IPS-18a (cell line): ENCODE data around the gene RGS13.

Experiments used
- H3K27ac ChIP-seq: one replicate; pipeline ENCODE4 v1.5.1; 2013; ENCODE audit warnings: low read length
- H3K27me3 ChIP-seq: one replicate; pipeline ENCODE4 v1.6.1; 2013; ENCODE audit warnings: mild to moderate bottlenecking, low read length; ENCODE audit not compliant: control insufficient read depth, insufficient read depth
- H3K36me3 ChIP-seq: one replicate; pipeline ENCODE4 v1.6.1; 2013; ENCODE audit warnings: low read depth, low read length; ENCODE audit not compliant: control insufficient read depth
- H3K4me1 ChIP-seq: one replicate; pipeline ENCODE4 v1.6.1; 2013; ENCODE audit warnings: low read depth, low read length; ENCODE audit not compliant: control insufficient read depth
- H3K4me3 ChIP-seq: one replicate; pipeline ENCODE4 v1.5.1; 2013; ENCODE audit warnings: low read length
- H3K9ac ChIP-seq: one replicate; pipeline ENCODE4 v1.6.1; 2013; ENCODE audit warnings: mild to moderate bottlenecking, low read length, moderate library complexity
- H3K9me3 ChIP-seq: one replicate; pipeline ENCODE4 v1.6.1; 2013; ENCODE audit warnings: low read depth, low read length; ENCODE audit not compliant: control insufficient read depth

The RGS13 gene

DNA sequence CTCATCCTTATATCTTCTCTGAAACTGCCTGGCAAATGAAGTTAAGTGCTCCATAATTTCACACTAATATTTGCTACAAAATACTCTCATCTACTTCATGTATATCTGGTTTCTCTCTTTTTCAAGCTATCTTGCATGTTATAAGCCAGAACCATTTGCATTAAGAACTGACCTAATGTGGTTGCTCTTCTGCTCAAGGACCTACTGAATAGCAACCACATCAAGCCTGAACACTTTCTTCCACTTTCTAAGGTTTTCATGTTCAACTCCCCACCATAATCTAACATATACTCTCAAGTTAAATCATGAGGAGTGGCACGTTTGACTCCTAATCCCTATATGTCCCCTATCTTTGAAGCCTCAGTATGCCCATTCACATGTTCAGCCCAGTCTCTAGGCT, 33.2 kb upstream of the RGS13 start:
- no peaks in the 10 kb centered on the region for H3K36me3 ChIP-seq

DNA sequence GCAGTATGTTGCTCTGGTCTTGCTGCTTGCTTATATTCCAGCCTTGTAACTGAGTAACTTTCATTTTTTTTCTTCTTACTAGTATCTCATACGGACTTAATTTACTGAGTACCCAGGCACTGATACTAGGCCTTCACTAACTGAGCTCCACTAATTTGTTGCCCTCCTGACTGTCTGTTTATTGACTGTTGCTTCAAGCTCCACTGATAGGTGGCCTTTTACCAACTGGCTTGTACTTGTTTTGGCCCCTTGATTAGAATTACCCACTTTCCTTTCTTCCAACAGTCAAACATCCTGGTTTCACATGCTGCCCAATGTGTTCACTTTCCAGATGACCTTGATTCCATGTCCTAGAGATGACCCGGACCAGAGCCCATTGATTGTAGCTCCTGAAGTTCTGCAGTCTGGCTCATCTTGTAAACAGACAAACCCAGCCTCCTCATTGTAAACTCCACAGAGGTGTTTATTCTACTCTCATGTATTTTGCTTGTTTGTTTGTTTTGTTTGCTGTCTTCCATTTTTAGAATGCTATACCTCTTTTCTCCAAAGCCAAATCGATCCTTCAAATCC, 32.6 kb upstream of the RGS13 start:
- H3K9me3 ChIP-seq: no peaks in the 10 kb centered on the region
- no peaks in the 10 kb centered on the region for H3K4me1 ChIP-seq
- H3K27me3 ChIP-seq: no peaks in the 10 kb centered on the region
- H3K36me3 ChIP-seq: no peaks in the 10 kb centered on the region
- no peak overlapping the region for H3K9ac ChIP-seq
- H3K27ac ChIP-seq: no peak overlapping the region
- H3K4me3 ChIP-seq: no peak overlapping the region

More for the DNA sequence above, 33.2 kb upstream of the RGS13 start:
- no peaks in the 10 kb centered on the region for H3K27me3 ChIP-seq
- no peak overlapping the region for H3K9ac ChIP-seq
- H3K9me3 ChIP-seq: no peaks in the 10 kb centered on the region
- H3K4me3 ChIP-seq: no peak overlapping the region
- H3K27ac ChIP-seq: no peak overlapping the region
- H3K4me1 ChIP-seq: no peaks in the 10 kb centered on the region

DNA sequence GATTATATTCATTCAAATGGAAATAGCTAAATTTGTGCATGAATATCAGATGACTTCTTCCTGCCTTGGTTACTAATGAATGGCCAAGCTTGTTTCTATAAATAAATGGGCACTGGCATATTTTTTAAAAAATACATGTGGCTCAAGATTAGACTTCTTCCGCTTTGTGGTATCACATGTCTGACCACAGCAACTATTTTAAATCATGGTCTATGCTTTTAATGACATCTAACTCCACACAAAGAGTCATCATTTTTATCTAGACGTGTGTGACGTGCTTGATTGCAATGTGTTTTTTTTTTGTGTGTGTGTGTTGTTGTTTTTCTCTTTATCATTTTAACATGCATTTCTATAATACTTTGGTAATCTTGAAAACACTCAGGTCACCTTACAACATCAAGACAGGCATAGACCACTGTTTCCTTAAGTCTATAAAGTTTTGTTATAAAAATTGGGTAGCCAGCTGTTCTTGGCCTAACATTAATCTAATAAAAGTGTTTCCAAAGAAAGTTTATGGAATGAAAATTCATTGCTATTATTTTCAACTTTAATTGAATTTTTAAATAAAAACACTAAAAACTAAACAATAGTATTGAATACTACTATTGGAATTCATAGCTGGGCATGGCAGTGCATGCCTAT, 30.8 kb upstream of the RGS13 start:
- Histone ChIP-seq H3K27me3 (no peaks in the 10 kb centered on the region), H3K27ac (no peak overlapping the region), H3K36me3 (no peaks in the 10 kb centered on the region), H3K4me1 (no peaks in the 10 kb centered on the region), H3K9ac (no peak overlapping the region), H3K9me3 (no peaks in the 10 kb centered on the region), H3K4me3 (no peak overlapping the region)

DNA sequence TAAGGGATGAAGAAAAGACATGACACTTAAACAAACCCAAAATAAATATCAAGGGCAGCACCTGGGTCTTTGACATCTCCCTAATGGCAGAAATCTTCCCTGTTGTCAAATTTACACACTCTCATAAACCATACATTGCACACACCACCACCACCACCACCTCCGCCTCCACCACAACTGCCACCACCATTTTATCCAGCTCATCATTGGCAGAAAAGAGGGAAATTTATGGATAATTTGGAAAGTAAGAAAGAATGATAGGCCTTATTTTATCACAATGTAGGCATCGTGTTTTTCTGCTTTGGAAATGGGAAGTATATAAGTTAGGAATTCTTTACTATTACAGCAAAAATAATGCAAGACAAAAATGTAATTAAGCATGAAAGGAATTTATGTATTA, 27.3 kb upstream of the RGS13 start:
- Histone ChIP-seq H3K9ac (no peak overlapping the region), H3K4me1 (no peaks in the 10 kb centered on the region)

DNA sequence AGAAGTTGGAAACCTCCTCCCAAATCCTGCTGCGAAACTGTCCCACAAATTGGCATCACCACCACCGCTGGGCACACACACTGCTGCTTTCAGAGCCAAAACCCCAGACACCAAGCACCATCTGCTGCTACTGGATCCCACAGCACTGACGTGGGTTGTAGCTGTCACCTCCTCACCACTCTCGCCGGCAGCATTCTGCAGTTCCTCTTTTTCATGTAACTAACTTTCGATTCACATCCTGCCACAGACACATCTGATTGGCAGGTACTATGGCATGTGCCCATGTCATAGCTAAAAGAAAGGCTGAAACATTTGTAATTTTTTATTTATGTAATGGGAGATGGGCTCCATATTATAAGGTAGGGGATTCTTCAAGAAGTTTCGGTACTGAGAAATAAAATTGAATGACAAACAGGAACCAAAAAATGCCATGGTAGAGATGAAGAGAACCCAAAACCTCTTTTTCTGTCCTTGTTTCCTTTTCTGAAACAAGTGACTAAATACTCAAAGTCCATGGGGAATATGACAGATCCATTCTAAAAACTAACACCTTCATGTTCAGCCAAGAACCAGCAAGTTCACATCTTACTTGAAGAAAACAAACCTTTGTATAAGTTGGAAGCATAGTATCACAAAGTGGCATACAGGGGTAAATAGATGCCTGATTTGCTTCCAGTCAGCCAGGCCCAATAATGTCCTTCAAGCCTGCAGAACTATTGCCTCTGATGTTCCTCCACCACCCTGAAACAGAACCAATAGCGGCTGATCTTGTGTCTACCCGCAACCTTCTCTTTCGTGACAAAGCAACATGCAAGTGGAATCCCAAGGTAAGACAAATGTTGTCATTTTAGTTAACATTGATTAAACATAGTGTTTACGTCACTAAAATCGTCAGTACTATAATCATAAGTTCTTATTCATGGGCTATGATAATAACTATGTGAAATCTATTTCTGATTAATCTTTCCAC, 26.6 kb upstream of the RGS13 start:
- Histone ChIP-seq H3K4me1 (no peaks in the 10 kb centered on the region), H3K36me3 (no peaks in the 10 kb centered on the region), H3K9me3 (no peaks in the 10 kb centered on the region), H3K27me3 (no peaks in the 10 kb centered on the region), H3K9ac (no peak overlapping the region), H3K27ac (no peak overlapping the region), H3K4me3 (no peak overlapping the region)

More for the DNA sequence above, 27.3 kb upstream of the RGS13 start:
- Histone ChIP-seq H3K9me3 (no peaks in the 10 kb centered on the region), H3K4me3 (no peak overlapping the region), H3K27ac (no peak overlapping the region), H3K27me3 (no peaks in the 10 kb centered on the region), H3K36me3 (no peaks in the 10 kb centered on the region)

DNA sequence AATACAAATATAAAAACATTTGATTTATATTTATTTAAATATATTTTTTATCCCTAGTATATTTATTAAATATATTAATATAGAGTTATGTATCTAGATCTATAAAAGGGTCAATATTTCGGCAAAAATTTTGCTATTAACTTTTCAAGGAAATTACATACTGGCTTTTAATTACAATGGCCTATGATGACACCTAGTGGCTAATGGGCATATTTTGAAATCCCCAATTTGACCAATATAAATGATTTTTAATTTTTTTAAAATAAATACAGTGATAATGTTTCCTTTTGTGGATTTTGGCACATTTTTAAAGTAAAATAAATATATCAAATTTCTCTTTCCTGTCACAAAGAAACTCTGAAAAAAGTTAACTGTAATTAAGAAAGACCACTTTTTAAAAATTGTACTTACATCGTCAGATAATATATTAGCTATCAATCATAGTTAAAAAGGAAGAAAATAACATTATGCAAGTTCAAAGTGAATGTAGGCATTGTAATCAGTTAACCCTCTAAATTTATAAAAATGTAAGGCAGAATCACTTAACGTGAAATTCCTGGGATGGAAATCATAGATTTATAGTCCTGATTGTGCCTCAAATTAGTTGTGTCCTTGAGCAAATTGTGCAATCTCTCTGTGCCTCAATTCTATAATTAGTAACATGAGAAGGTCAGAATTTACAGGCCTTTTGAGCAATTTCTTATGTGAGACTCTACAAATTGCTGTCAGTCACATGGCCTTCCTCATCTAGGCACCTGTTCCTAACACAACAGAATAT, 25.6 kb upstream of the RGS13 start:
- Histone ChIP-seq H3K4me1 (no peaks in the 10 kb centered on the region), H3K9ac (no peak overlapping the region)

DNA sequence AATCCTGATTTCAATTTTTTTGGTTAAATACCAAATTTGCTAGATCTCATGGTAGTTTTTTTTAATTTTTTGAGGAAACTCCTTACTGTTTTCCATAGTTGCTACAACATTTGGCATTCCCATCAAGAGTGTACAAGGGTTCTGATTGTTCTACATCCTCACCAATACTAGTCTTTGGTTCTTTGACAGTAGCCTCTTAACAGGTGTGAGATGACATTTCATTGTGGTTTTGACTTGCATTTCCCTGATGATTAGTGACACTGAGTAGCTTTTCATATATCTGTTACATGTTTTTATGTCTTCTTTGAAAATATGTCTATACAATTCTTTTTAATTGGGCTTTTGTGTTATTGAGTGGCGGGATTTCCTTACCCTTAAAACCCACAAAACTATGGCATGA, 20.9 kb upstream of the RGS13 start:
- no peaks in the 10 kb centered on the region for H3K9me3 ChIP-seq
- H3K9ac ChIP-seq: no peak overlapping the region
- H3K27ac ChIP-seq: no peak overlapping the region
- no peaks in the 10 kb centered on the region for H3K27me3 ChIP-seq
- no peaks in the 10 kb centered on the region for H3K4me1 ChIP-seq
- H3K4me3 ChIP-seq: no peak overlapping the region
- H3K36me3 ChIP-seq: no peaks in the 10 kb centered on the region

More for the DNA sequence above, 25.6 kb upstream of the RGS13 start:
- Histone ChIP-seq H3K4me3 (no peak overlapping the region), H3K9me3 (no peaks in the 10 kb centered on the region), H3K27me3 (no peaks in the 10 kb centered on the region), H3K36me3 (no peaks in the 10 kb centered on the region), H3K27ac (no peak overlapping the region)

DNA sequence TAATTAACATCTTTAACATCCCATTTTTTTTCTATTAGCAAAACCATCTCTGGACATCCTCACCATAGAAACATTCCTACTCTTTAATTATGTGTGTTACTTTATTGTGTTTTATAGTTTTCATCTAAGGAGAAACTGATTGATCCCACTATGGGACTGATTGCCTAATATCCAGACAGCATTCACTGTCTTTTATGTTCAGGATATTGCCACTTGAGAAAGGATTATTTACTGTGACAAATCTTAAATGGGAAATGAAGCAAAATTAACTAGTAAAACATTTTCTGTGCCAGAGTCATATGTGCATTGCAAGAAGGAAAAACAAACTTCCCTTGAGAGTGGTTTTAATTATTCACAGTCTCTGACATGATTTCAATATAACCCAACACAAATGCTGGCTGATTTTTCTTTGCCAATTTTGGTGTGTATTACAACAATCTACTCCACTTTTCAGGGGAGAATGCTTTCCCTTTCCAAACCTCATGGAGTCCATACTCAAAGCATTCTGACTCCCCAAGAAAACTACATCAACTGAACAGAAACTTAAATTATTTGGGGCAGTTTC, 15.8 kb upstream of the RGS13 start:
- no peaks in the 10 kb centered on the region for H3K27me3 ChIP-seq
- no peaks in the 10 kb centered on the region for H3K9me3 ChIP-seq
- no peaks in the 10 kb centered on the region for H3K4me1 ChIP-seq
- no peak overlapping the region for H3K4me3 ChIP-seq
- H3K9ac ChIP-seq: no peak overlapping the region
- H3K36me3 ChIP-seq: no peaks in the 10 kb centered on the region
- no peak overlapping the region for H3K27ac ChIP-seq

DNA sequence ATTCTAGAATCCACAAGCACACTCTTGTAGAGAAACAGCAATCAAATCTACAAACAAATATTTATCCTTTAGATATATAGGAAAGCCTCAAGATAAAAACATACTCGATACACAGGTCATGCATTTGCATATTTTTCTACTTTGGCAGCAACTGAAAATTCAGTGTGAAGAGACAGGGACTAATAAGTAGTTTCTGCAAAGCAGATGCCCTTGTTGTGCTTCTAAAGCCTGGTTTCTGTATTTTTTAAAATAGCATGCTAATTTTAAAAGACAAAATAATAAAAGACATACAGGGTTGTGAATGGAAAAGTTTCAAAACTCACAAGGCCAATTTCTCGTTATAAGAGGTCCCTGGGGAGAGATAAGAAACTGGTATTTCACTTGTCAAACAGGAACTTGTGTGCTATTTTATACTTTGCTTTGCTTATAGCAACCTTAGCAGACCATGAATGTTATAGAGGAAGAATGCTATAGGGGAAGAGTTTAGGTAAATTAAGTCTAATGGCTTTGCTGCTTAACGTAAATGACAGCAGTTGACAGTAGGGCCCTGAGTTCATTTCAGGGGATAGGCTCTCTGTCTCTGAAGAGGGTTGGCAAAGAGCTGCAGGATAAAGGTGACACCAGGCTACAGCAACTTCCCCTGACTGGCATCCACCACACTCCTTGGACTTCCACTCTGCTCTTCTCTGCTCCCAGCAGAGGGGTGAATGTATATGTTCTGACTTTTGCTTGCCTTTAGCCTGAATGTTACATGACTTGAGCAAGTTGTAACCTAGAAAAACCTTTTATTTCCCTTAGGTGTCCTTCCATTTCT, 9.4 kb upstream of the RGS13 start:
- Histone ChIP-seq H3K9me3 (no peaks in the 10 kb centered on the region), H3K4me1 (no peaks in the 10 kb centered on the region), H3K4me3 (no peak overlapping the region), H3K27ac (no peak overlapping the region), H3K36me3 (no peaks in the 10 kb centered on the region), H3K9ac (no peak overlapping the region), H3K27me3 (no peaks in the 10 kb centered on the region)

DNA sequence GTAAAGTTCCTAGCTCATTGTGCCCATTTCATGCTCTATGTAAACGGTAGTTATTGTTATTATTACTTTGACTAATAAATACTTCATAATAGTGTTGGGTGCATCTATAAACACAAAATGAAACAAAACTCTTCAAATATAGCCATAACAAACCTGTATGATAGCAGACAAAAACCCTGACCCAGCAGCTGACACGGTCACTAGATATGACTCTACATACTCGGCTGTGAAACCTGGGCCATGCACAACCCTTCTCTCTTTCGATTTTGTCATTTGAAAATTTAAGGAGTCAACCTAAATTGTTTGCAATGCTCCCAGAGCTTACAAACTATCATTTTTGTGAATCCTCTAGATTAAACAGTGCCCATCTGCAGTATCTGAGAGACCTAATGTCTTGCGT, 8.0 kb upstream of the RGS13 start:
- Histone ChIP-seq H3K4me3 (no peak overlapping the region), H3K27ac (no peak overlapping the region), H3K4me1 (no peaks in the 10 kb centered on the region)

More for the DNA sequence above, 8.0 kb upstream of the RGS13 start:
- H3K36me3 ChIP-seq: no peaks in the 10 kb centered on the region
- H3K9ac ChIP-seq: no peak overlapping the region
- no peaks in the 10 kb centered on the region for H3K27me3 ChIP-seq
- no peaks in the 10 kb centered on the region for H3K9me3 ChIP-seq
